Stromal cell of bone marrow (primary cell): ENCODE results near the gene LHFPL2.

Experiments used
- DNase-seq: peaks from one replicate; pipeline ENCODE4 v3.0.0-alpha.2; 2012; ENCODE audit warnings: low read depth

The LHFPL2 gene

DNA sequence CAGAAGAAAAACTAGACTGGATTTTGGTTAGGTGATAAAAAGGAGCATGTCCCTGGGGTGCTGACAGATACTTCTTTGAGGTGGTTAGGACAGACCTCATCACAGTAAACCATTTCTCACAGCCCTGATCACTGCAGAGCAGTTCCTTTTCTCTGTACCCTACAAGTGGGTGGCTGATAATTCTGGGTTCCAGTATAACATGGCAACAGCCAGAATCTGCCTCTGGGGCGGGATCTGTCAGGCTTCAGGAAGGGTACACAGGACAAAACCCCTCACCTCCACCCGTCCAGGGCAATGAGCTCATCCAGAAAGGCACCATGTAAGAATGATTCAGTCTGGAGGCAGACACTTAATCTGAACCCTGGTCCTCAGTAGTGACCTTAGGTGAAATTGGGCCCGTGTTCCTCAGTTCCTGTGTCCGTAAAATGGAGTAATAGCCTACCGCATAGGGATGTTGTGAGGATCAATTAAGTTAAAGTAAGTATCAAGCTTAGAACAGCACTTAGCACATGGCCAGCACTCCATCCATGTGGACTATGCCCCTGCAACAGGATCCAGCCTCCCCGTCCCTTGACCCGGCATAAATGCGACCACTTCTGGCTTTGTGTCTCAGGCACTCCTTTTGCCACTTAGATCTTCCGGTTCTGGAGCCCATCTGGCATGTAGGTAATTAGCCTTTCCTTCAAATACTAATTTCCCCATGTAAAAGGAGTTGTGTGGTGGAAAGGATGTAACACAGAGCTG, 129.2 kb downstream of the LHFPL2 start:
- DNase-seq: no peak

DNA sequence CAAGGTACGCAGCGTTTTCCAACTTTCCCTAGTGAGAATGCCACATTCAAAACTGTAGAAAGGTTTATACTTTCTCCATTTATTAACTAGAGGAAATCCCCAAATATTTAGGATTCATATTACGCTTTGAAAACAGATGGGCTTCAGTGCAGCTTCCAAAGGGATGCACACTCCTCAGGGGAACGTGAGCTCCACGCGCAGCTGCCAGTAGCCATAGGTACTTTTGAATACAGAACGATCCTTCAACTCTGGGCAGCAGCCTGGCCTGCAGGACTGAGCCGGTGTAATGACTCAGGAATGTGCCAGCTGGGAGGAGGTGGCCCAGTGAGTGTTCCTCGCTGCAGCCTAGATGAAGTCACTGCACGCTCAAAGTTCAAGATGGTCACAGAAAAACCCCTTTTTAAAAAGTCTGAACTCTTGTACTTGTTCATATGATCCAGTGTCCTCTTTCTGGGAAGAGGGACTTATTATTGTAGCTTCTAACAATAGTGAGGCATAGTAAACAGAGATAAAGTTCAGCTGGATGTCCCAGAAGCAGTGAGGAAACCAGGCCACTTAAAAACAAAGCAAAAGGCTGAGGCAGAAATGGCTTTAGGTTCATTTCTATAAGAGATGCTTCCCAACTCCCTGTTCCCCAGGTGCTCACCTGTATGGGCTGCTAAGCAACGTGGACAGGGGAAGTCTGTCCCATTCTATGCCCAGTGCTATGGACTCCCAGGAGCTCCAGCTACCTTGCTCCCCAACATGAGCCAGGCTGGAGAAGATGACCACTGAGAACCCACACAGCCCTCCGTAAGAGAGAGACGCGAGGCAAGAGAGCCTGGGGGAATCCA, 130.0 kb downstream of the LHFPL2 start:
- peak; percentile 77 for DNase-seq

DNA sequence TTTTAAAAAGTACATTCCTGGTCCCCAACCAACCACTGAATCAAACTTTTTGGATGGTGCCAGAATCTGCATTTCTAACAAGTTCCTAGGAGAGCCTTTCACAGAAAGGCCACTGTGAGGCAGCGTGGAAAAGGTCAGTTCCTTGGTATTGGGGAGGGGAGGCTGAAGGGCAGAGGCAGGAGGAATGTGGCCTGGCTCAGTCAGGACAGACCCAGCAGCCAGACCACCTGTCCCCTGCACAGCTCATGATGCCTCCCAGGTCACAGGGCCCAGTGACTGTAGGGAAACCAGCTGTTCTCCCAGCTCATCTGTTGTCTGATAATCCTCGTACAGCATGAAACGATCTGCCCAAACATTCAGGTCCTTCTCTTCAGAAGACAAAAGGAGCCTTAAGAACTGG, 132.9 kb downstream of the LHFPL2 start:
- DNase-seq: no peak

- DNase-seq: no peak
These were observed 133.9 kb downstream of the LHFPL2 start for GRCh38 chr5:78514427-78515330.

- no peak for DNase-seq
These were observed 135.1 kb downstream of the LHFPL2 start for GRCh38 chr5:78513441-78513840.

DNA sequence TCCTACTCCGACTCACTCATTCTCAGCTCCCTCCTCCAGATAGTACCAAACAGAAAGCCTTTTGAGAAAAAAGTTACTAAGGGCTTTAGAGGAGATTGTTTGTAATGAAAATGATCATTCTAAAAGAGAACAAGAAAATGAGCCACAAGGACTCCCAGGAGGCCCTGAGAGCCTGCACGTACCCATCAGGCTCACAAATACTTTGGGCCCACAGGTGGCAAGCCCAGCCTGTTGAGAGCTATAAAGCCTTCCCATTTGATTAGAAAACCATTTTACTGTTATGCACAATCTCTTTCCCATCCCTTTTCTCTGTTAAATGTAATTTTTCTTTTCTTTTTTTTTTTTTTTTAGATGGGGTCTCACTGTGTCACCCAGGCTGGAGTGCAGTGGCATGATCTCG, 136.1 kb downstream of the LHFPL2 start:
- DNase-seq: no peak

DNA sequence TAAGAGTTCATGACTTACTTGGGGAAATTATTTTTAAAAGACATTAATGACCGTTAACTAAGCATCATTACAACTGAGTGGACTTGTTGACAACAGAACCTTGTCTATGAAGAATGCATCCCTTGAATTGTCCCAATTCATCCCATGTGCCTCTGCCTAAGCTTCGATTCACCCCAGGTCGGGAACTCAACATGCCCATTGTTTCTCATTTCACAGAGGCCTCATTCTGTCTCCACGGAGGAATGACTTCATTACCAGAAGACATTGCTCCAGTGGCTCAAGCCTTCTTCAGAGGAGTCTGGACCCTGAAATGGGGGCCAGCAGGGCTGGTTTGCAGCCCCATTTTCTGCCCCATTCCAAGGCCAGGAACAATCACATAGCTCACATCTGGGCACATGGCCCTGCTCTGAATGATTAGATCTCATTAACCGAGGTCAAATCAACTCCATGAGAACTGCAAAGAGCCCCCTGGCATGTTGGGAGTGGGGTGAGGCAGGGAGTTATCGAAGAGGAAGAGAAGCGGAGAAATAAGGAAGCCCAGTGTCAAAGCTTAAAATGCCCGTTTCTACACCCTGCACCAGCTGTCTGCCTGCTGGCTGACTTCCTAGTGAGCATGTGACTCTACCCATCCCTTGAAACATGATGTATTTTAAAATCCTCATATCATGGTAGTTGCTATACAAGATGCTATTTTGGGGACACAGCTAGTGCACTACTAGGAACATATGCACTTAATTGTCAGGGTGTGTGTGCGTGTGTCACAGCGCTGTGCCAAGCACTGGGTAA, 137.3 kb downstream of the LHFPL2 start:
- no peak for DNase-seq

GRCh38 chr5:78509884-78510769, 138.4 kb downstream of the LHFPL2 start:
- DNase-seq: no peak

DNA sequence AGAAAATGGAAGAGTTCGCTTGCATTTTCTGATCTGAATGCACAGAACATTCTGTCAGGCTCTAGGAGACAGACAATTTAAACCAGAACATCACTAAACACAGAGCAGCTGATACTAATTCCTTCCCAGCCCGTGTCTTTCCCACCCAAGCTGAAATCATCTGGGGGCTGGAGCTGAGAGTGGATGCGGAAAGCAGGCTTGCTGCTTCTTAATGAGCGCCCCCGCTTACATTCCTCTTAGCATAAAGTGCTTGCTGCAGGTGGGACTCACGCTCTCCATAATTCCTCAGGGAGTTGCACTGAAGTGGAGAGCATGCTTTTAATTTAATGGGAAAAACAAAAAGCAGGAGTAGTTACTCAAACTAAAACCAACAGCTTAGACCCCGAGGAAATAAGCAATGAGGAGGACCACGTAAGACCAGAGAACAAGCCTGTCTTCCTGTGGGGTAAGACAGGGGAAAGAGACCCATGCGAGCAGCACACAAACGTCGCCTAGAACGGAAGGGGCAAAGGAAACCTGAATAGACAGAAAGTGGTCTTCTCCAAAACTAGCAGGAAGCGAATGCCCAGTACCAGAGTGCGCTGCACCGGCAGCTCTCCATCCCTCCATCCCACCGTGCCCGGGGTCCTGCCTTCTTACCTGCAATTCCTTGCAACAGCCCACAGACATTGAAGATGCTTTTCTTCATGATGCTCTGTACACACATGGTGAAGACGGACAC, 139.3 kb downstream of the LHFPL2 start:
- no peak for DNase-seq

- DNase-seq: no peak
These were observed 140.3 kb downstream of the LHFPL2 start for GRCh38 chr5:78508186-78508765.

GRCh38 chr5:78507531-78507930, 141.0 kb downstream of the LHFPL2 start:
- DNase-seq: no peak

- DNase-seq: no peak
These were observed 142.1 kb downstream of the LHFPL2 start for GRCh38 chr5:78506261-78507024.

DNA sequence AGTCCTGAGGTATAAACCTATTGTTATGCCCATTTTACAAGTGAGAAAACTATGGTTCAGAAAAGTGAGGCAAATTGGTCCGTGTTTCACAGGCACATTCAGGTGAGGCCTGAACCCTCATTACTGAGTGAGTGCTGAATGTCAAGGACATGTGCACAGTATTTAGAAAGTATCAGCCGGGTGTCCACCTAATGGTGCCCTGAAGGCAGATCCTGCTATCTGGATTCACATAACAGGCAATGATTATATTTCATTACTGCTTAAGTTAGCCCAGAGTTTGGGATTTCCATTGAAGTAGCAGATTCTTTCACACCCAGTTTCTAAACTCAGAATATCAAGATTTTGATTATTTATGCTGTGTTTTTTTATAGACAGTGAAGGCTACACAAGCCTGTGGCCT, 142.7 kb downstream of the LHFPL2 start:
- DNase-seq: no peak

- peak; percentile 100 for DNase-seq
These were observed 143.6 kb downstream of the LHFPL2 start for GRCh38 chr5:78504704-78505677.

DNA sequence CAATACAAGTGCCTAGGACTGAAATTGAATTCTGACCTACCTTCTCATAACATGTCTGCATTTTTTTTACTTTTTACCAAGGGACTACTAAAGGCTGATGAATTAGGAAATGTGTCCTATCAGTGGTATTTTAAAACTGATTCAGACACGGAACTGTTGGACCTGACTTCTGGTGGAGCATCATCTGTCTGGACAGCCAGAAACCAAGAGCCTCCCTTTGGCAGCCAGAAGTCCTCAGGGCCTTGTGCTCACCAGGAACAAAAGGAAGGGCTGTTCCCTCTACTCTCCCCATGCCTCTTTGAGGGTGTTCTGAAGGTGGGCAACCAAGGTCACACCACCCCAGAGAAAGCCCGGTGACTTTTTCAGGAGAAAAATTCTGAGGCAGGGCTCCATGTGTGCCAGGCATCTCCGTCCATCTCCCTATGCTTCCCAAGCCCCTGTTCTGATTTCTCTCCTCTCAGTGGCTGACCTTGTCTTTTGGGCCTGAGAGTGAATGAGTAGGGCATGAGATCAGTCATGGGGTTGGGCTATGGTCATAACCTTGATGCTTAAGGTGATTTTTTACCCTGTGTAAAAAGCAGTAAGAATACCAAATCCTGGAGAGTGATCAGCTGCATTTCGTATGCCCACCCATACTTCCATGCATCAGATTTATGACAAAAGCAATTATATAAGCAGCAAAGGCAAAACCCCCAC, 144.5 kb downstream of the LHFPL2 start:
- DNase-seq: no peak

GRCh38 chr5:78501411-78502352, 146.9 kb downstream of the LHFPL2 start:
- DNase-seq: no peak
